HG03520 (cell line): ENCODE results near the gene FBXO41.

ENCODE experiments used
- ATAC-seq: cut with Tn5 transposase; IDR thresholded peaks from one replicate; pipeline ENCODE4 v1.9.1; 2021; ENCODE audit warnings: mild to moderate bottlenecking, moderate library complexity; ENCODE audit not compliant: unreplicated experiment

Gene FBXO41, protein sequence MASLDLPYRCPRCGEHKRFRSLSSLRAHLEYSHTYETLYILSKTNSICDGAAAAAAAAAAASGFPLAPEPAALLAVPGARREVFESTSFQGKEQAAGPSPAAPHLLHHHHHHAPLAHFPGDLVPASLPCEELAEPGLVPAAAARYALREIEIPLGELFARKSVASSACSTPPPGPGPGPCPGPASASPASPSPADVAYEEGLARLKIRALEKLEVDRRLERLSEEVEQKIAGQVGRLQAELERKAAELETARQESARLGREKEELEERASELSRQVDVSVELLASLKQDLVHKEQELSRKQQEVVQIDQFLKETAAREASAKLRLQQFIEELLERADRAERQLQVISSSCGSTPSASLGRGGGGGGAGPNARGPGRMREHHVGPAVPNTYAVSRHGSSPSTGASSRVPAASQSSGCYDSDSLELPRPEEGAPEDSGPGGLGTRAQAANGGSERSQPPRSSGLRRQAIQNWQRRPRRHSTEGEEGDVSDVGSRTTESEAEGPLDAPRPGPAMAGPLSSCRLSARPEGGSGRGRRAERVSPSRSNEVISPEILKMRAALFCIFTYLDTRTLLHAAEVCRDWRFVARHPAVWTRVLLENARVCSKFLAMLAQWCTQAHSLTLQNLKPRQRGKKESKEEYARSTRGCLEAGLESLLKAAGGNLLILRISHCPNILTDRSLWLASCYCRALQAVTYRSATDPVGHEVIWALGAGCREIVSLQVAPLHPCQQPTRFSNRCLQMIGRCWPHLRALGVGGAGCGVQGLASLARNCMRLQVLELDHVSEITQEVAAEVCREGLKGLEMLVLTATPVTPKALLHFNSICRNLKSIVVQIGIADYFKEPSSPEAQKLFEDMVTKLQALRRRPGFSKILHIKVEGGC

DNA sequence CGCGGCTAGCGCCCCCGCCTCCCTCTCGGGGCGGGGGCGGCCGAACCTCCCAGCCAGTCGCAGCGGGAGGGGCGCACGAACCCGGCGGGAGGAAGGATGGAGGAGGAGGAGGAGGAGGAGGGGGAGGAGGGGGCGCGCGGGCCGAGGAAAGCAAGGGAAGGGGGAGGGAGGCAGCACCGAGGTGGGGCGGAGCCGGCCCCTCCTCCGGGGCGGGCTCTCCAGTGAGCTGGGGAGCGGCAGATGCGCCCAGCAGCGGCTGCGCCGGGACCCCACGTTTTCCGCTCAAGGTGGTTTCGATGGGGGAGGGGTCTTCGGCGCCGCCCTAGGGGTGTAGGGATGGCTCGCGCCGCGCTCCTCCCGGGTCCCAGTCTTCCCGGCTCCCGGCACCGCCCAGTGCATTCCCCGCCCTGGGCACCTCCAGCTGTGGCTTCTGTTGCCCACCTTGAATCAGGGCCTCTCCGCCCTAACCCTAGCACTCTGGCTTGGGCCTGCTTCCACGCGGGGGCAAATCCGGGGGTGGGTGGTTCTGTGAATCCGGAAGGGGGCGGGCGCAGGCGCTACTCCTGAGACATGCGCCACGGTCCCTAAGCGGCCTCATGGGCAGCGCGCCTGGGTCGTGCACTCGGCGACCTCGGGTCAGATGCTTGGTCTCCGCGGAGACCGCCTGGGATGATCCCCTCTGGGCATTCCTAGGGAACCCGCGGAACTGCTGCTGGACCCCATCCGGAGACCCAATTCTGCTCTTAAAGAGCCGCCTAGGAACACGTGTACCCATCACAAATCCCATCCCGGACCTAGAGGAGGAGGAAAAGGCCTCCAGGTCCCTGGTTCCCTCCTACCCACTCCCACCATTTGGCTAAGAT lies at the start of gene FBXO41:
Gene FBXO41, minus strand, starts transcription at position 183 of the 863 bp plus-strand sequence. CDS start 14,848 bp downstream, outside the sequence.
- ATAC-seq: peak; percentile 53

DNA sequence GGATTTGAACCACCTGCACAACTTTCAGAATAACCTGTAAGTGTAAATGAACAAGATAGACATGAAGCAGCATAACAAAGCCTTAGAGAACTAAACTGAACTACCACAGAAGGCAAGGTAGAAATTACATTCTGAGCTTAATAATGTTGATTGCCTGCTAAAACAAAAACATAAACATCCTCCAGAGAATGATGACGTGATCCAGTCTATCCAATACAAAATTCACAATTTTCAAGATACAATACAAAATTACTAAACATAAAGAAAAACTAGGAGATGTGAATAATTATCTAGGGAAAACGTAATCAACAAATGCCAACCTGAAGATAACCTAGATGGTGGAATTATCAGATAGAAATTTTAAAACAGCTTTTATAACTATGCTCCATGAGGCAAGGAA lies 49.8 kb upstream of the FBXO41 start:
- no peak for ATAC-seq

DNA sequence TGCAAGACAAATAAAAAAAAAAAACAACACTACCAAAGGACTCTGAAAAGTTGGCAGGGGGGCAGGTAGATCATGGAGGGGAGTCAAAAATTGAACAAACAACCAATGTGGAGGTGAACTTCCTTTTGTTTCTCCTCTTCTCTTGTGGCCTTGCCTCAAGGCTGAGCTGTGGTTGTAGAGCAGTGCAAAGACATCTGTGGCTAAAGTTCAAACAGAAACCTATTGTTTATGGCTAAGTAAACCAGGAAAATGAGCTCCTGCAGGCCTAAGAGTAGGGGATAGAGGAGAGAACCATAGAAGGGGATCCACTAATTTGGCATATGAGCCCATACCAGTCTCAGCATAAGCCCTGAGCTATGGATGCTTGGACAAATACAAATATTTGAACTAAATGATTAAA lies 49.3 kb upstream of the FBXO41 start:
- no peak for ATAC-seq

DNA sequence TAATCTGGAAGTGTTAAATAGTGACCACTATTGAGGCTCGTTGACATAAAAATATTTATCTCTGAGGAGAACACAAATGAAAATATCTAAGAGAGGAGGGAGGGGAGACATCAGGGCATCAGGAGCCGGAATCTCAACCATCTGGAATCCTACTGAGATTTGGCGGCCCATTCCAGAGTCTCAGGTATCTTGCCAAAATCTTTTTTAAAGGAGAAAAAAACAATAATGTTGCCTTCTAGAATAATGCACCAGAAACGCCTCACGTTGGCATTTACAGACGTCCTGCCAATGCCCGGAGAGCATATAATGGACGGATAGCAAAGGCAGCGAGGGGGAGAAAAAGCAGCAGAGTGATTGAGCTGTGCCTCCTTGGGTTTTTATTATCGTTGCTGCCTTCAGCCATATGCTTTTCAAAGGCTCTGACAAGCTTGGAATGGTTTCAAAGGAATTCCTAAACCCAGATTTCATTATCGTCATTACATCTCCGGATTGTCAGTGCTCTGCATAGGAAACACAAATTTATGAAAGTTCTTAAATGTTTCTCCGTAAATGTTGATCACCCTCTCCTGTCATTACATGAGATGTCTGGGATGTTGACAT lies 39.9 kb upstream of the FBXO41 start:
- ATAC-seq: no peak

DNA sequence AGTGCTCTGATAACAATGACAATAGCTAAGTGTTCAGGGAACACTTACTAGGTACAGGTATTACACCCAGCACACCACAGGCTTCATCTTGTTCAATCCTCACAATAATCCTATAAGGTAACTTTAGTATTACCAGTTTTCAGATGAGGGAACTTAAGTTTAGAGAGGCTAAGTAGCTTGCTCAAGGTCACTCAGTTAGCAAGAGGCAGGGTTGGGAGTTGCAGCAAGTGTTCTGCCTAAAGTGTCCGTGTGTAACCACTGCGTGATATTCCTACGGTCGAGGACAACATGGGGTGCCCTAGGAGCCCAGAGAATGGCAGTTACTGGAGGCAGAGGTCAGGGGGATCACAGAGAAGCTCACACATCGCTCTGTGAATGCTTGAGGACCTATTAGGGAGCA lies 39.3 kb upstream of the FBXO41 start:
- ATAC-seq: no peak

DNA sequence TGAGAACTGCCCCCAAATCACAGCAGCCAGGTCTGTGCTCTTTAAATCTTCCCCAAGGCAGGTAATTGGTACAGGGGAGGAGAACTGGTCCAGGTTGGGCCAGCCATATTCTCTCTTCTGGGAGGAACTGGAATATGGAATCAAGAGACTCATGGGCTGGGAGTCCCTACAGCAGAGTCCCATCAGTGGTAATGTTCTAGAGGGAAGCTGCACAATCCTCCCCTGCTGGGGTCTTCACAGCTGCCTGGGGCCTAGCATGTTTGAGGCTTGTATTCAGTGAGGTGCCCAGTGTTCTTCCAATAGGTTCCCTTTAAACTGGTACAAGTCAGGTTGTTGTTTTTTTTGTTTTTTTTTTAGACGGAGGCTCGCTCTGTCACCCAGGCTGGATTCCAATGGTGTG lies 30.2 kb upstream of the FBXO41 start:
- no peak for ATAC-seq

DNA sequence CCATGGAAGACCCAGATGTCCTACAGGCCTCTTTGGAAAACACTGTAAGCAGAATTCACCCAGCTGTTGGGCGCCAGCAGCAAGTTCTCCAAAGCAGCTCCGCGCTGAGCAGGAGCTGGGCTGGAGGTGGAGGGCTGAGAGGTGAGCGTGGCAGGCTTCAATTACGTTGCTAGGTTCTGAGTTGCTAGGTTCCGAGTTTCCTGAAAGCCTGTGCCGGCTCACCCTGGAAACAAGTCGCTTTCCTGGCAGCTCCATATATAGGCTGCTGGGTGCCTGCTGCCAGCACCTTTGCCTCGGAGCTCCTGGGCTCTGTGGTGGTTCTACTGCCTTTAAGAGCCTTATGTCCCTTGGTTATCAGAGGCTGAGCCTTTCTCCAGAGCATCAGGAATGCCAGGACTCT lies 23.4 kb upstream of the FBXO41 start:
- no peak for ATAC-seq

DNA sequence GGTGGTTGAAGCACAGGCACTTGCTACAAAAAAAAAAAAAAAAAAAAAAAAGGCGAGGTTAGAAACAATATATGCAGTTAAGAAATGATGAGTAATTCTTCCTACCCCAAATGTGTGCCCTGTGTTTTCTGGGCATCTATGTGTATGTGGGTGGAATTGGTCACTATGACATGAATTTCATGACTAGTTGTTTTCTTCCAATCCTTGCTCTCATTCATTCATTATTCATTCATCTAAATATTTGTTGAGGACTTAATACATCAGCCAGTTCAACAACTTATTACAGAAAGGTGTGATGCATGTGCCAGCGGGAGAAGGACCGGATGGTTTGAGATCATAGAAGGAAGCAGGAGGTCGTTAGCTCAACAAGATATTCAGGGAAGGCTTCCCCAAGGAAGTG lies 17.4 kb upstream of the FBXO41 start:
- ATAC-seq: no peak

DNA sequence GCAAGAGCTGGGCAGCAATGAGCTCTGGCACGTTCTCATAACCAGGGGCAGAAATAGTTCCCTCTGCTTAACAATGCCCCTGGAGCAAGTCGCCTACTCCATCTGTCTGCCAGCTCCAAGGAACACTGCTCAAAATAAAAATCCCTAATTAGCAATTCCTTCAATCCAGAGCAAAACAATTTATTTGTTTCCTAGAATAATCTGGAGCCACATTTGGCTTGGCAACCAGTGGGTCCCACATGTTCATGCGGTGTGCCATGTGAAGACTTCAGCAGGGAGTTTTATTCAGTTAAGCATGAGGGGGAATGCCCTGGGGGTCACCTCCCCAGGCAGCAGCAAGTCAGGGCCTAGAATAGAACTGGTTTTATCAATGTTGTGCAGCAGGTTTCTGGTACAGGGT lies 16.6 kb upstream of the FBXO41 start:
- ATAC-seq: no peak

DNA sequence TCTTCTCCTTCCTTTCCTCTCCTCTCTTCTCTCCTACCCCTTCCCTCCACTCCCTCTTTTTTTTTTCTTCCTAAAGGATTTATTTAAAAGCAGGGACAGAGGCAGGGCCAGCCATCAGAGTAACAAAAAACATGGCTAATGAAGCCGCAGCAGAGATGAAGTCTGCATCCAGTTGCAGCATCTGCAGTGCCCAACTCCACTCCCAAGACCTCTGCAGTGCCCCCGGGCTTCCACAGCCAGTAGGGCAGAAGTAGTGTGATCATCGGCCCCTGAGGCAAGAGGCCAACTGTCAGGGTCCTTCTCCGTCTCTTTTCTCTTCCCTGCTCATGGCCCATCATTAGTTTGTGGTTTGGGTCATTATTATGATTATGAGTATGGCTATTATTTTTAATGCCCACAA lies 13.3 kb upstream of the FBXO41 start:
- ATAC-seq: no peak

DNA sequence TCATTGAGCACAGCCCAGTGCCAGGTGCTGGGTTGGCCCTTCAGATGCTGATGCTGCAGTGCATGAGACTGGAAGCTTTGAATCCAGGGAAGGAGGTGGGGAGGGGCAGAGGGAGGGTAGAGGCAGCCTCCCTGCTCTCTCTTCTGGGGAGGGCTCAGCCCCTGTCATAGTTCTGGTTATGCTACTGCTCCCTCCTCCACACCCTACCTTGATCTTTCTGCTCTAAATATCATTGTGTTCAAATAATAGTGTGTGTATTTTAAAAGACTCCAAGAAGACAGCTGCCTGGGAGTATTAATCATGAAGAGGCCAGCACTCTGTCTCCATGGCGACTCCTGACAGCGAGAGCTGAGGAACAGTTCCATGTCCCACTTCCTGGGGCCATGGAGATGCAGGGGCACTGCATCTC lies 12.9 kb upstream of the FBXO41 start:
- ATAC-seq: no peak

DNA sequence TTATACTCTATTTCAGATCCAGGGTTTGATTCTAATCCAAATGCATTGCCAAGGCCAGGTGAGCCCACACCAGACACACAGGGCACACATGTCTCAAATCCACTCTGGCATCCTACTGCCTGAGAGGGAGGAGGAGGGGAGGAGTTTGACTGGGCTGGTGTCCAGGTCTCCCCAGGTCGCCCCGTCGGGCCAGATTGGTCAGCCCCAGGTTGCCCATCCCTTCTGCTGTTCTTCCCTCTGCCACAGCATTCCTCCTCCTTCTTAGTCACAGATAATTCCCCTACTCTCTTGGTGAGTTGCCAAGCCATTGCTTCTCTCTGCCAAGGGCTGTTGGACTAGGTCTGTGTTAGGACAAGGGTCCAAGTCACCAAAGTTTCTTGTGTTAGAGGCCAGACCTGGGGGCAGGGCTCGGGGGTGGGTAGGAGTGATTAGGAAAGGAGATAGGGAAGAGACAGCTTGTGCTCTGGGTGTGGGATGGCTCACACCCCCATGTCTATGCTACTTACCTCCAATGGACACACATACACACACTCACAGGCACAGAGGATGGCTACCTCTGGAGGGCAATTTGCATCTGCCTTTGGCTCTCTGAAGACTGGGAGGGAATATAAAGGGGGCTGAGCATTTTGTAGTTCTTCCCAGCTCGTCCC lies 11.6 kb upstream of the FBXO41 start:
- no peak for ATAC-seq

DNA sequence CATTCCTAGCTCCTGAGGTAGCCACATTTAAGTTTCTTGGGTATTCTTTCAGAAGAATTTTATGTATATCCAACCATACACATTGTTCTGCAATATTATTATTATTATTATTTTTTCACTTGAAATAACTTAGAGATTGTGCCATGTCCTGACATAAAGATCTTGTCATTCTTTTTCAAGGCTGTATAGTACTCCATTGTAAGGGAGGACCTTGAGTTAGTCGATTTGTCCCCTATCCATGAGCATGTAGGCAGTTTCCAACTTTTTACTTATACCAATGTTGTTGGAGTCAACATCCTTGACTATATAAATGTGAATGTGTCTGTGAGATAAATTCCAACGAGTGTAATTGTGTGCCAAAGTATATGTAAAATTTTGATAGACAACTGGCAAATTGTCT lies 10.0 kb upstream of the FBXO41 start:
- no peak for ATAC-seq

DNA sequence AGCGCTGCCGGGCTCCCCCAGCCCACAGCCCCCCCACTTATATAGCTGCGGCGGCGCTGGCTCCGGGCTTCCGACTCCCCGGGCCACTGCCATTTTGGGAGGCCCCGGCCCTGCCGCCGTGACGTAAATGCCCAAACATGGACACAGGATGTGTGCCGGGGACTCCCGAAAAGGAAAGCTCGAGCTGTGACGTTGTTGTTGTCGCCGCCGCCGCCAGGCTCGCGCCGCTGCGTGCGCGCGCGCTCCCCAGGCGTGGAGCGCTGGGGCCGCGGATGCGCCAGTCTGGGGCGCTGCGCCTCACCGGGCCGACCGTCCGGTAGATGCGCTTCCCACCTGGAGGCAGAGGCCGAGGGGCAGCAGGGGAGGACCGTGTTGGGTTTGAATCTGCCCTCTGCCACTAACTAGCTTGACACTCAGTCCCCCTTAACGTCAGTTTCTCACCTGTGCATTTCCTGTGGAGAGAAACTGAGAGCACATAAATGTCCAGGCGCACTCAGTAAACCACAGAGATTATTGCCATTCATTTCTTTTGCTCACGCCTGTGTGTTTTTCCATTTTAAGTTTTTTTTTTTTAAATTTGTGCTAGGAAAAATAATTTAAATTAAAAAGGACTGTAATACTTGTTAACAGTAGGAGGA lies 9.4 kb upstream of the FBXO41 start, which contains the start of gene EGR4:
Gene EGR4, minus strand, starts transcription at position 15 of the 638 bp plus-strand sequence. CDS start 231 bp downstream, outside the sequence.
- peak; percentile 94 for ATAC-seq

DNA sequence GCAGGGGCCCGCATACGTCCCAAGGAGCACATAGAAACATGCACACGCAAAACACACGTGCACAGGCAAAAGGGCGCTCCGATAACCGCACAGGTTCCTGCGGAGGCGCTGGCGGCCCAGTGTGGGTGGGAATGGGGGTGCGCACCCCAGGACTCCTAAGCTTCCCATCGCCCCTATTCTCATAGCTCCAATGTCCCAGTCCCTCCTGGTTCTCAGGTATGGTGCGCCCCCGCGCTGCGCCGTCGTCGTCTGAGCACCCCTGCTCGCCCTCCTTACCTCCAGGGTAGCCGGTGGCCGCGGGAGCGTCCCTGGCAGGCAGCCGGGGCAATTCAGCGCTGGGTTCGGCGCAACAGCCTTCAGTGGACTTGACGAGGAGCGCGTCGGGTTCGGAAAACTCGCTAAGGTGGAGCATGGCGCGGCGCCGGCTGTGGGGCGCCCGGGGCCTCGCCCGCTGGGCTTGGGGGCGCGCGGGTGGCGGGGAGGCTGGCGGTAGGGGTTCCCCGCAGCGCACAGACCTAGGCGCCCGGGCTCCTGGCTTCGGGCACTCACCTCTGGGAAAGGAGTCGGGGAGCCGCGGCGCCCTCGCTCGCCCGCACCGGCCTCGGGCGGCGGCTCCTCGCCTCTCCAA lies 8.7 kb upstream of the FBXO41 start:
- ATAC-seq: no peak

DNA sequence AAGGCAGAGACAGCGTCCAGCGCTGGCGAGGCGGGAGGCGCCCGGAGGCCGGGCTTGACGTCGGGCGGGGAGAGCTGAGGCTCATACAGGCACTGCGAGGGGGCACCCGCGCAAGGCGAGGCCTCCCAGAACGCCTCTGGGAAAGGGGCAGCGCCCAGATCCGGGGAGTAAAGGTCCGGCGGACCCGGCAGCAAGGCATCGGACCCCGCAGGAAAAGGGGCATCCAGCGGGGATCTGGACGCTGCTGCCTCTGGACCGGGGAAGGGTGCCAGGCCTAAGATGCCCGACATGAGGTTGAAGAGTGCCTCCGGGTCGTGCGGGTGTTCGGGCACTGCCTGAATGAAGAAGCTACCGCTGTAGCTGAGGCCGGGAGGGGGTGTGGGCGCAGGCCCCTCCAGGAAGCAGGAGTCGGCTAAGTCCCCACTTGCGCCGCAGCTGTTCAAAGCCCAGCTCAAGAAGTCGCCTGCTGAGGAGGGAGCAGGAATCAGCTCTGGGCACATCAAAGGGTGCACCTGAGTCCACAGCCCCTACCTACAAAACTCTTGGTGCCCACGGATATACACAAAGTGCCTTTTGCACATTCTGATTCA lies 8.1 kb upstream of the FBXO41 start:
- no peak for ATAC-seq

DNA sequence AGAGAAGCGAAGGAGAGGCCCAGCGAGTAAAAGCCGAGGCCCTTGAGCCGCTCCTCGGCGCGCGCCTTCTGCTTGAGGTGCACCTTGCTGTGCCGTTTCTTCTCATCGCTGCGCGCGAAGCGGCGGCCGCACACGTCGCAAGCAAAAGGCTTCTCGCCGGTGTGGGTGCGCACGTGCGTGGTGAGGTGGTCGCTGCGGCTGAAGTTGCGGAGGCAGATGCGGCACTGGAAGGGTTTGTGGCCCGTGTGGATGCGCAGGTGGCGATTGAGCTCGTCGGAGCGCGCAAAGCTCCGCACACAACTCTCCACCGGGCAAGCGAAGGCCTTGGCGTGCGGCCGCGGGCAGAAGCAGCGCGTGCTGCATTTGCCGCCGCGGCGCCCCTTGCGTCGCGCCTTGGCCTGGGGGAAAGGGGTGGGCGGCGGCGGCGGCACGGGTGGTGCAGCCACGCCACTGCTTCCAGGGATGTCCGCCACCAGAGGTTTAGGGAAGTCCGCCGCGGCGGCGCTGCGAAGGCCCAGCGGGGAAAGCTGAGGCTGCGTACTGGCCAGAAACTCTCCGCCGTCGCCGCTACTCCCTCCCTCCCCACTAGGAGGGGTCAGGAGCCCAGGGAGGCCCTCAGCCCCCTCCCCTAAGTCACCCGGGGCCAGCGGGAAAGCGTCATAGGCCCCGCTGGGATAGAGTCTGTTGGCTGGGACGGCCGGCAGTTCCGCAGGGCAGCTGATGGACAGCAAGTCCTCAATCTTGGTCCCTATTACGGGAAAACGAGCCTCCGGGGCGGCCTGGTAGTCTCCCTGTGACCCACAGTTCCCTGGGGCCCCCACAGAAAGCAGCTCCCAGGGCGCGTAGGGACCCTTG lies 7.4 kb upstream of the FBXO41 start:
- no peak for ATAC-seq

DNA sequence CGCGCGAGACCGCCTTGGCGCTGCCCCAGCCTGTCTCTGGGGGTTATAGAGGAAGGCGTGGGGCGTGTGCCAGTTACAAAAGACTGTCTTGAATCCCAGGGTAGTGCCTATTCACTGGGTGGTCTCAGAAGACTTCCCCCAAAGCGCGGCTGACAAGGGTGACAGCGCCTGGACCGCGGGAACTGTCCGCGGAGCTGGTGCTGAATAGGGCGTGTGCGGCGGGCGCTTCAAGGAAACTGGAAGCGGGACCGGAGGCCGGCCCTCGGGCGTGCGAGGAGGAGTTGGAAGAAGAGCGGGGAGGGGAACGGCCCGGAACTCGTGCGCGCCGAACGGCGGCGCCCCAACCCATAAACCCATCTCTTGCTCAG lies 6.8 kb upstream of the FBXO41 start:
- ATAC-seq: no peak
